ENCODE data around the gene BCR. TPM values are rescaled to one million over a fixed set of nuclear protein-coding genes. Genes with fewer than 3 reads are reported as not detected.

Gene BCR
- total and polyA plus RNA-seq, 2 of the 8 experiments (the other 6 are each of a cell fraction or from before 2014, with no cell fraction given) = 66.7 to 130 TPM

- DNase-seq (ENCODE audit: low read depth in 1 of 2, low spot score in 2 of 2) = no peak
- Histone ChIP-seq H3K79me2 (ENCODE audit: control insufficient read depth in 1 of 2, insufficient read depth in 2 of 2, low read length in 2 of 2) (peaks cover 2 to 70% of the 10 kb centered on the region in 2 experiments; a peak in 3 of 4 replicates), H2BK120ac (replicated peaks; ENCODE audit: low read depth, low read length) (no peak overlapping the region), H3K9me3 (ENCODE audit: insufficient read depth in 2 of 2, low read depth in 1 of 2, low read length in 1 of 2) (no peaks in the 10 kb centered on the region), H2BK20ac (ENCODE audit: low read length) (no peak overlapping the region), H3K79me1 (ENCODE audit: low read depth, low read length) (peaks cover 16% of the 10 kb centered on the region), H4K20me1 (replicated peaks in 1 of 2; ENCODE audit: control insufficient read depth in 1 of 2, insufficient read depth in 2 of 2, low read length in 2 of 2) (peaks cover 9 to 11% of the 10 kb centered on the region in 2 experiments), H2AFZ (ENCODE audit: low read length) (no peak overlapping the region), H3K4ac (replicated peaks; ENCODE audit: insufficient read length, low read depth, low read length) (no peak overlapping the region), H3K23ac (ENCODE audit: insufficient read length) (no peak overlapping the region), H2BK12ac (ENCODE audit: low read depth, low read length) (no peak overlapping the region), H4K5ac (ENCODE audit: insufficient read length, low read depth, low read length) (no peak overlapping the region), H3K14ac (ENCODE audit: insufficient read length) (no peak overlapping the region), H3K4me1 (replicated peaks in 1 of 4; ENCODE audit: control insufficient read depth in 3 of 4, insufficient read depth in 4 of 4, low read length in 3 of 4) (peaks cover 9 to 18% (median 10%) of the 10 kb centered on the region in 4 experiments), H3K9ac (replicated peaks in 1 of 4; ENCODE audit: extremely low read depth in 1 of 4, low read depth in 3 of 4, low read length in 3 of 4) (no peak overlapping the region), H3K56ac (replicated peaks; ENCODE audit: insufficient read length, low read depth, low read length) (no peak overlapping the region), H2AK5ac (ENCODE audit: low read depth, low read length) (no peak overlapping the region), H2BK15ac (ENCODE audit: low read length) (no peak overlapping the region), H4K91ac (replicated peaks; ENCODE audit: insufficient read length, low read length) (no peak overlapping the region), H3K27me3 (replicated peaks in 1 of 4; ENCODE audit: control insufficient read depth in 3 of 4, extremely low read depth in 1 of 4, insufficient read depth in 3 of 4, low read length in 3 of 4) (no peaks in the 10 kb centered on the region), H3K36me3 (ENCODE audit: control insufficient read depth in 2 of 4, insufficient read depth in 4 of 4, low read length in 3 of 4) (peaks cover 4 to 26% (median 20%) of the 10 kb centered on the region in 4 experiments; a peak in 6 of 8 replicates), H4K8ac (ENCODE audit: extremely low read depth, insufficient read depth, low read length) (no peak overlapping the region), H3K27ac (ENCODE audit: low read depth, low read length) (no peak overlapping the region), H3K4me3 (ENCODE audit: extremely low read depth in 1 of 4, insufficient read depth in 2 of 4, low read depth in 3 of 4, low read length in 4 of 4) (no peak overlapping the region), H2BK5ac (ENCODE audit: low read depth, low read length) (no peak overlapping the region), H3K4me2 (ENCODE audit: insufficient read depth in 1 of 2, low read depth in 2 of 2, low read length in 2 of 2) (no peak overlapping the region), H3K23me2 (ENCODE audit: low read depth, low read length) (no peaks in the 10 kb centered on the region), H3K18ac (ENCODE audit: extremely low read depth, low read length) (no peak overlapping the region)
- 91% methylated on average over 10 of the region's 10 CpGs; no CpG with 5 or more reads in 1 of the 2 experiments for WGBS, 2 experiments (ENCODE audit: extremely low coverage in 1 of 2, insufficient coverage in 1 of 2, insufficient read length in 1 of 2, insufficient replicate concordance in 2 of 2, low coverage in 1 of 2, low lambda C conversion rate in 2 of 2, missing lambda C conversion rate in 1 of 2)
- no peak for FAIRE-seq
- ChIA-PET POLR2A (ENCODE audit: partially characterized antibody) (interaction anchor here (1.6 kb wide), 1 partner anchor 14 kb away, joined by 6 read pairs; no protein-coding TSS in a partner anchor), CTCF (ENCODE audit: partially characterized antibody) (interaction anchor here (0.6 to 2.1 kb wide), 8 partner anchors 11 to 805 kb away, joined by 3 to 14 read pairs (median 4); no protein-coding TSS in a partner anchor)
- TF ChIP-seq KDM1A (IDR thresholded peaks at IDR 0.05; ENCODE audit: borderline replicate concordance, low read length) (no peak), RNF2 (IDR thresholded peaks at IDR 0.05; ENCODE audit: borderline replicate concordance, low read depth, low read length, missing control alignments, poor library complexity, severe bottlenecking) (no peak)
Observed at GRCh38 chr22:23256171-23256932, 76.0 kb downstream of the BCR start.

All from H1 (cell line).